Mucosa of descending colon (tissue), 3 donors: ENCODE measurements around the gene DENND1A. TPM values are rescaled to one million over a fixed set of nuclear protein-coding genes. Genes with fewer than 3 reads are reported as not detected.

Experiments
- ATAC-seq: fragments of 200-7000 bp; cut with Tn5 transposase; one replicate; pipeline ENCODE4 v1.9.1; 2020; ENCODE audit warnings: mild to moderate bottlenecking, moderate library complexity
- DNase-seq, 3 donors: peaks; one replicate each; pipeline ENCODE4 v3.0.0-alpha.2; 2020
- H3K36me3 ChIP-seq: fragments of 200-600 bp; one replicate; pipeline ENCODE4 v1.8.0; 2021; ENCODE audit warnings: low read depth, mild to moderate bottlenecking
- H3K4me1 ChIP-seq: fragments of 200-600 bp; one replicate; pipeline ENCODE4 v1.8.0; 2021; ENCODE audit warnings: low read depth, mild to moderate bottlenecking
- H3K4me3 ChIP-seq: fragments of 200-600 bp; one replicate; pipeline ENCODE4 v1.8.0; 2021; ENCODE audit warnings: mild to moderate bottlenecking
- H3K9me3 ChIP-seq: fragments of 200-600 bp; one replicate; pipeline ENCODE4 v1.8.0; 2021; ENCODE audit warnings: mild to moderate bottlenecking
- intact Hi-C, 2 donors: fragments of 100-400 bp; cut with DNase I in 1 of 2; cut with micrococcal nuclease in 1 of 2; formaldehyde crosslinking; loops; one replicate each; pipeline versions ENCODE4 v1.11.0 to v1.11.1; 2022; cut with DNase I, micrococcal nuclease
- total RNA-seq, 3 donors: library from RNA; stranded (reverse); fragmentation: NEBNext Ultra II Directional in 2 of 3; extraction: Animal tissue kit (Norgen Biotek cat#: 25700) in 2 of 3; gene quantifications; one replicate each; pipeline versions ENCODE4 v1.2.1 to v1.2.4, GENCODE V29; 2021 to 2023
- TF ChIP-seq, protein P1 (sequence below): fragments of 200-600 bp; IDR thresholded peaks from one replicate; pipeline ENCODE4 v1.8.0; 2022; ENCODE audit warnings: antibody characterized with exemption, mild to moderate bottlenecking
- donor health status: DM: no; HTN: no; CAD: no; lungs with moderate emphysema.
- donor health status: DM: no; HTN: no; CAD: no.
- donor health status: DM: no; HTN: yes; CAD: no.

DENND1A gene
- total RNA-seq, 3 donors from 2014 or later, result 32.8 to 50.0 (median 35.1) TPM

DNA sequence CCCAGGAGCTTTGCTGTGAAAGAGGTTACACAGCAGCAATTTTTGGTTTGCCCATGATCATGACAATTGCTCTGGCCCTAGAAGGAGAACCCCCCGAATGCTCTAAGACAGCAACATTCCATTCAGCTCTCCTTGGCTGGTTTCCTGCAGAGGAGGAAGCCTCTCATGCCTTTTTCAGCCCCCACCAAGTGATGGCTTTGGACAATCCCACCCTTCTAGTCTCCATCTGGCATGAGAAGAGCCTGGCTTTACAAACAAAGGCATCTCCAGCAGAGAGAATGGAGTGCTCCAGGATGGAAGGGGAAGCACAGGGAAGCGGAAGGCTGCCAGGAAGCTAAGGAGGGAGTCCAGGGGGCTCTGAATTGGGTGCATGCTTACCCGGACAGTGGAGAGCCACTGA, 475.6 kb downstream of the DENND1A start:
- DNase-seq (no peak), ATAC-seq (no peak)
- Histone ChIP-seq H3K4me3 (no peak overlapping the region), H3K9me3 (no peaks in the 10 kb centered on the region), H3K4me1 (peaks cover 32% of the 10 kb centered on the region), H3K36me3 (no peaks in the 10 kb centered on the region)
- TF ChIP-seq, protein P1, sequence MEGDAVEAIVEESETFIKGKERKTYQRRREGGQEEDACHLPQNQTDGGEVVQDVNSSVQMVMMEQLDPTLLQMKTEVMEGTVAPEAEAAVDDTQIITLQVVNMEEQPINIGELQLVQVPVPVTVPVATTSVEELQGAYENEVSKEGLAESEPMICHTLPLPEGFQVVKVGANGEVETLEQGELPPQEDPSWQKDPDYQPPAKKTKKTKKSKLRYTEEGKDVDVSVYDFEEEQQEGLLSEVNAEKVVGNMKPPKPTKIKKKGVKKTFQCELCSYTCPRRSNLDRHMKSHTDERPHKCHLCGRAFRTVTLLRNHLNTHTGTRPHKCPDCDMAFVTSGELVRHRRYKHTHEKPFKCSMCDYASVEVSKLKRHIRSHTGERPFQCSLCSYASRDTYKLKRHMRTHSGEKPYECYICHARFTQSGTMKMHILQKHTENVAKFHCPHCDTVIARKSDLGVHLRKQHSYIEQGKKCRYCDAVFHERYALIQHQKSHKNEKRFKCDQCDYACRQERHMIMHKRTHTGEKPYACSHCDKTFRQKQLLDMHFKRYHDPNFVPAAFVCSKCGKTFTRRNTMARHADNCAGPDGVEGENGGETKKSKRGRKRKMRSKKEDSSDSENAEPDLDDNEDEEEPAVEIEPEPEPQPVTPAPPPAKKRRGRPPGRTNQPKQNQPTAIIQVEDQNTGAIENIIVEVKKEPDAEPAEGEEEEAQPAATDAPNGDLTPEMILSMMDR, result no peak
- intact Hi-C loops, result no loop called here

DNA sequence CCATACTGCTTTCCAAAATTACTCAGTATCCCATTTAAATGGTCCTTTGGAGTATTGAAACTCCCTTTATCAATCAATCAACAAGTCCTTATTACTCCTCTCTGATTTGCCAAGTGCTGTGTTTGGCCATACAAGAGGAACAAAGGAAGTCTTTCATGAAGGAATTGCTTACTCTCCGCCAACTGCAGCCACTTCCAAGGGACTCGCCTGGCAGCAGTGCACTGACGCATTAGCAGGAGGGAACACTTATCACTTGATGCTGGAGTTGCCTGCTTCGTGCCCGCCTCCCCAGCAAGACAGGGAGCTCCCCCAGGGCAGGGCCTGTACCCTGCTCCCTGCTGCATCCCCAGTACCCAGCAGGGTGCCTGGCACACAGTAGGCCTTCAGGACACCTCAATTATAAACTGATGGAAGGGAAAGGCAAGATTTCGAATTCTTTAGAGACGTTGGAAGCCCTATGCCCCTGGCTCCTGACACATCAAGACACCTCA, 476.1 kb downstream of the DENND1A start:
- Histone ChIP-seq H3K36me3 (no peaks in the 10 kb centered on the region), H3K9me3 (no peaks in the 10 kb centered on the region), H3K4me3 (no peak overlapping the region), H3K4me1 (peaks cover 31% of the 10 kb centered on the region)
- intact Hi-C loops, result no loop called here
- ATAC-seq (peak; percentile 36), DNase-seq (peak; percentile 45 to 64 (median 64))
- TF ChIP-seq, protein P1, result no peak

GRCh38 chr9:123453076-123453667, 476.8 kb downstream of the DENND1A start:
- Histone ChIP-seq H3K36me3 (no peaks in the 10 kb centered on the region), H3K4me3 (no peak overlapping the region), H3K4me1 (peaks cover 31% of the 10 kb centered on the region), H3K9me3 (no peaks in the 10 kb centered on the region)
- TF ChIP-seq, protein P1, result no peak
- intact Hi-C loops, result no loop called here
- DNase-seq (no peak), ATAC-seq (no peak)

DNA sequence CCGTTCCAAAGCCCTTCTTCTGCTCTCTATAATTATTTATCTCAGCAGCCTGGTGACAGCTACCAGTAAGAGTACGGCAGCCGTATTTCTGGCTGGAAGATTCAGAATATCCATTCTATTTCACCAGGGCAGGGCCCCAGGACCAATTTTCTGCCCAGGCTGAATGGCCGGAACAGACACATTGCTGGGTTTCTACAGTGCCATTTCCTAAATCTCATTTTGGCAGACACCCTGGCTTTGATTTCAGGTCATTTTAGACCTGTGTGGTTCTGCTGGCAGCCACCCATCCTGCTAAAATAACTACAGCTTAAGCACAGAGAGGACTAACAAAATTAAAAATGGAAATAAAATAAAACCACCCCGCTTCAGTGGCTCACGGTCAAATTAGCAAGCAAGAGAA, 478.9 kb downstream of the DENND1A start:
- intact Hi-C loops, result no loop called here
- DNase-seq (no peak), ATAC-seq (no peak)
- H3K4me3 ChIP-seq, result no peak overlapping the region
- peaks cover 16% of the 10 kb centered on the region for H3K4me1 ChIP-seq
- H3K36me3 ChIP-seq, result no peaks in the 10 kb centered on the region
- no peaks in the 10 kb centered on the region for H3K9me3 ChIP-seq
- TF ChIP-seq, protein P1, result no peak

DNA sequence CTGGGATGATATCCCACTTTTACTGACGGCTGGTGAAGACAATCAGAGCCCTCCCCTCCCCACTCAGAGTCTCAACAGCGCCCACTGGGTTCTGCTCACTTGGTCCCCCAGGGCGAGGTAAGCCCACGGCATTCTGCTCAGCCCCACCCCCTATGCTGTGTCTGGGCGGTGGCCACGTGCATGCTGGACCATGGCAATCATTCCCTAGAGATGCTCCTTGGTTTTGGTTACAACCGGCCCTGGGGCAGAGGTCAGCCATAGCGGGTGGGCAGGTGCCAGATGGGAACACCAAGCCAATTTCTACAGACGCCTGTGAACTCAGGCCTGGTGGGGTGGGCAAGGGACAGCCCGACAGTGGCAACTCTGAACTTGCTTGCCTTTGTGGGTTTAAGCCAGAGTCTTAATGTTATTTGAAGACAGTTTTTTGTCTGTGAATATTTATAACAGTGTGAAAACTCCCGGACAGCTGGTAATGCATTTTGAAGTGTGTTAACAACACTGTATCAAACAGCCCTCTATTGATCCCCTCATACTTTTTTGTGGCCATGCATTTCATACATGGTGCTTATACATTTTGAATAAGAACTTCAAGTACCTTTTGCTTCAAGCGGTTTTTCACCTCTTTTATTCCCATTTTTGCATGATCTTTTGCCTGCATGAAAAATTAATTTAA, 479.7 kb downstream of the DENND1A start:
- H3K9me3 ChIP-seq, result no peaks in the 10 kb centered on the region
- intact Hi-C loops, result no loop called here
- H3K36me3 ChIP-seq, result no peaks in the 10 kb centered on the region
- TF ChIP-seq, protein P1, result no peak
- H3K4me1 ChIP-seq, result peaks cover 8% of the 10 kb centered on the region
- DNase-seq (no peak), ATAC-seq (no peak)
- H3K4me3 ChIP-seq, result no peak overlapping the region
